Measurements from ENCODE around the gene ACADM. TPM values are rescaled to one million over a fixed set of nuclear protein-coding genes. Genes with fewer than 3 reads are reported as not detected.

Gene ACADM
- total and polyA plus RNA-seq, 8 donors = 9.8 to 33.5 (median 26.2) TPM

DNA sequence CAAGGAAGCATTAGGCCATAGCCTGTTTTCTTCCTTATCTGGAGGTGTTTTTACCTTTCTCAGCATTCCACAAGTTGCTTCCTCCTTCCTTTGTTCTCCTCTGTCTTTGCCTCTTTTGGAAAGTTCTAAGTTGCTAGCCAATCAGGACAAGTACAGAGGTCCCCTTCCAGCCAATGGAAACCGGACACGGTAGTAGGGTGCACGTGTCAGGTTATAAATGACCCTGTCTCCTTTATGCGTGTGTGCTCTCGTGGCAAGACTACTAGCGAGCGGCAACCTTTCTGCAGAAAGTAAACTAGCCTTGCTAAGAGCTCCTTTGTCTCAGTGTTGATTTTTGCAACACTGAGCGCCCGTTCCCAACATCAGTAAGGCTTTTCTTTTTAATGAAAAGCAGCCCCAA lies 1.5 kb upstream of the ACADM start:
- Histone ChIP-seq H3K9me3 (no peaks in the 10 kb centered on the region), H3K27me3 (no peaks in the 10 kb centered on the region), H3K4me1 (peaks cover 0 to 13% (median 0%) of the 10 kb centered on the region in 3 donors), H3K27ac (no peak overlapping the region), H3K36me3 (no peaks in the 10 kb centered on the region), H3K4me3 (no peak overlapping the region)
- intact Hi-C loops (cut with DNase I) = loop anchor here in 1 of 3 donors (10.0 kb wide), 1 partner anchor 72 kb away; the partner anchor contains the start of gene MSH4
- no peak for FAIRE-seq
- ATAC-seq = no peak
- 96 to 97% methylated on average over 9 of the region's 9 CpGs for WGBS, 2 donors
- DNase-seq = no peak
- TF ChIP-seq, protein P1, sequence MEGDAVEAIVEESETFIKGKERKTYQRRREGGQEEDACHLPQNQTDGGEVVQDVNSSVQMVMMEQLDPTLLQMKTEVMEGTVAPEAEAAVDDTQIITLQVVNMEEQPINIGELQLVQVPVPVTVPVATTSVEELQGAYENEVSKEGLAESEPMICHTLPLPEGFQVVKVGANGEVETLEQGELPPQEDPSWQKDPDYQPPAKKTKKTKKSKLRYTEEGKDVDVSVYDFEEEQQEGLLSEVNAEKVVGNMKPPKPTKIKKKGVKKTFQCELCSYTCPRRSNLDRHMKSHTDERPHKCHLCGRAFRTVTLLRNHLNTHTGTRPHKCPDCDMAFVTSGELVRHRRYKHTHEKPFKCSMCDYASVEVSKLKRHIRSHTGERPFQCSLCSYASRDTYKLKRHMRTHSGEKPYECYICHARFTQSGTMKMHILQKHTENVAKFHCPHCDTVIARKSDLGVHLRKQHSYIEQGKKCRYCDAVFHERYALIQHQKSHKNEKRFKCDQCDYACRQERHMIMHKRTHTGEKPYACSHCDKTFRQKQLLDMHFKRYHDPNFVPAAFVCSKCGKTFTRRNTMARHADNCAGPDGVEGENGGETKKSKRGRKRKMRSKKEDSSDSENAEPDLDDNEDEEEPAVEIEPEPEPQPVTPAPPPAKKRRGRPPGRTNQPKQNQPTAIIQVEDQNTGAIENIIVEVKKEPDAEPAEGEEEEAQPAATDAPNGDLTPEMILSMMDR (IDR thresholded peaks at IDR 0.05) = no peak

DNA sequence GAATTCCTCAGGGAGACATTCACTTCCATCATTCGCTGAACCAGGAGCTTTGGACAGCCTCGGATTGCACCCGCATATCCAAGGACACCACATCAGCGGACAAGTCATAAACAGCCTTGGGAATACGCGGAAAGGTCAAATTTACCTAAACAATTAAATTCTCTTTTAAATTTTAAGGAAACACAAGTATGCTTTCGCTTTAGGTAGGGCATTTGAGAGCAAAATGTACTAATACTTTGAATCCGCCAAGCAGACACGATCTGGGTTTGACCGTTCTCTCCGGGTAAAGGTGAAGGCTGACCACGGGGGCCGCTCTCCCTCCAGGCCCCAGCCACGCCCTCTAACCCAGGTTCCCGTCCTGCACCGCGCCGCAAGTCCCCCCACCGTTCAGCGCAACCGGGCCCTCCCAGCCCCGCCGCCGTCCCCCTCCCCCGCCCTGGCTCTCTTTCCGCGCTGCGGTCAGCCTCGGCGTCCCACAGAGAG lies 479 bp upstream of the ACADM start:
- Histone ChIP-seq H3K27ac (peak overlapping the region; percentile 81 to 94 (median 84)), H3K9me3 (no peaks in the 10 kb centered on the region), H3K36me3 (no peaks in the 10 kb centered on the region), H3K27me3 (no peaks in the 10 kb centered on the region), H3K4me3 (peak overlapping the region; percentile 58 to 68 (median 63)), H3K4me1 (peaks cover 0 to 18% (median 10%) of the 10 kb centered on the region in 3 donors)
- ATAC-seq (peak; percentile 81 to 91 (median 88)), DNase-seq (peak; percentile 73 to 89 (median 82)), FAIRE-seq (no peak)
- intact Hi-C loops (cut with DNase I) = loop anchor here in 1 of 3 donors (10.0 kb wide), 1 partner anchor 71 kb away; the partner anchor contains the start of gene MSH4
- WGBS, 2 donors = 1 to 2% methylated on average over 22 to 30 of the region's 30 CpGs
- TF ChIP-seq, protein P1 (IDR thresholded peaks at IDR 0.05) = no peak

GRCh38 chr1:75725266-75725665 lies 757 bp downstream of the ACADM start:
- peak overlapping the region; percentile 81 to 94 (median 84) for H3K27ac ChIP-seq
- H3K9me3 ChIP-seq = no peaks in the 10 kb centered on the region
- DNase-seq (no peak), ATAC-seq (no peak), FAIRE-seq (no peak)
- TF ChIP-seq, protein P1 (IDR thresholded peaks at IDR 0.05) = no peak
- H3K27me3 ChIP-seq = no peaks in the 10 kb centered on the region
- peak overlapping the region; percentile 58 to 68 (median 63) for H3K4me3 ChIP-seq
- no peaks in the 10 kb centered on the region for H3K36me3 ChIP-seq
- peaks cover 0 to 18% (median 11%) of the 10 kb centered on the region in 3 donors for H3K4me1 ChIP-seq
- 0 to 2% methylated on average over 1 of the region's 1 CpG for WGBS, 2 donors
- intact Hi-C loops (cut with DNase I) = loop anchor here in 1 of 3 donors (10.0 kb wide), 1 partner anchor 70 kb away; the partner anchor contains the start of gene MSH4

DNA sequence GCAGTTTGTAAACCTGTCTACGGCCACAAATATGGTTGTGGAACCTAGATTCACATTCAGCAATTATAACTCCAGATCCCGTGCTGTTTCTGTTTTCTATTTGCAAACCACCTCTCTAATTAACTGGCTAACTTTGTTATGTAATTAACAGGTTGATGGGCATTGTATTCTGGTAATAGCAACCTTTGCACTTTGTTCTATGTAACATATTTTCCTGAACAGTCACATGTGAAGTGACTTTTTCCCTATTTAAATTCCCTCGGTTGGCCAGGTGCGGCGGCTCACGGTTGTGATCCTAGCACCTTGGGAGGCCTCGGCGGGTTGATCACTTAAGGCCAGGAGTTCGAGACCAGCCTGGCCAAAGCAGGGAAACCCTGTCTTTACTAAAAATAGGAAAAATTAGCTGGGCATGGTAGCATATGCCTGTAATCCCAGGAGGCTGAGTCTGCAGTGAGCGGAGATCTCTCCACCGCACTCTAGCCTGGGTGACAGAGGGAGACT lies 1.4 kb downstream of the ACADM start:
- FAIRE-seq (no peak), DNase-seq (peak; percentile 54 to 67 (median 58)), ATAC-seq (peak; percentile 36 to 55 (median 46))
- Histone ChIP-seq H3K27ac (peak overlapping the region; percentile 81 to 94 (median 84)), H3K9me3 (no peaks in the 10 kb centered on the region), H3K27me3 (no peaks in the 10 kb centered on the region), H3K4me1 (peaks cover 0 to 18% (median 11%) of the 10 kb centered on the region in 3 donors), H3K4me3 (peak overlapping the region; percentile 1 to 64 (median 34)), H3K36me3 (no peaks in the 10 kb centered on the region)
- 14 to 19% methylated on average over 11 of the region's 11 CpGs for WGBS, 2 donors
- TF ChIP-seq, protein P1 (IDR thresholded peaks at IDR 0.05) = no peak
- intact Hi-C loops (cut with DNase I) = loop anchor here in 1 of 3 donors (10.0 kb wide), 1 partner anchor 69 kb away; the partner anchor contains the start of gene MSH4

DNA sequence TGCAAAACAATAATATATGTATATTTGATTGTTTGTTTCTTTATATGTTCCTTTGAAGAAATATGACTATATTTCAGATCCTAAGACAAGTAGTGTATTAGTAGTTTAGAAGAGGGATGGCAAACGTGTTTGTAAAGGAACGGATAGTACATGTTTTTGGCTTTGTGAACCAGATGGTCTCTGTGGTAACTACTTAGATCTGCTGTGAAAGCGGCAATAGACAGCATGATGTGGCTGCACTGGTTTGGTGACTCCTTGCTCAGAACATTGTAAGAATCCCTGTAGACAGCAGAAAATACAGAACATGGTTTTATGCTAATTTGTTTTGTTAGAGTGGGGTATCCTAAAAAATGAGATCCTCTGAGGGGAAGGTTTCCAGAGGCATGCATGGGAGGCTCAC lies 3.1 kb downstream of the ACADM start:
- no peak overlapping the region for H3K4me3 ChIP-seq
- H3K27me3 ChIP-seq = no peaks in the 10 kb centered on the region
- no peak for DNase-seq
- ATAC-seq = no peak
- no peak for FAIRE-seq
- no peaks in the 10 kb centered on the region for H3K36me3 ChIP-seq
- 67 to 74% methylated on average over 3 of the region's 3 CpGs for WGBS, 2 donors
- TF ChIP-seq, protein P1 (IDR thresholded peaks at IDR 0.05) = no peak
- peaks cover 0 to 18% (median 11%) of the 10 kb centered on the region in 3 donors for H3K4me1 ChIP-seq
- intact Hi-C loops (cut with DNase I) = loop anchor here in 1 of 3 donors (10.0 kb wide), 1 partner anchor 67 kb away; the partner anchor contains the start of gene MSH4
- H3K9me3 ChIP-seq = no peaks in the 10 kb centered on the region
- no peak overlapping the region for H3K27ac ChIP-seq
